Stimulated activated effector memory CD8-positive, alpha-beta T cell treated with anti-CD3 and anti-CD28 coated beads, Interleukin-12 subunit alpha, Interleukin-12 subunit beta, amount 100 ng/mL, for 72 hours (primary cell): ENCODE data around the gene COTL1.
A peak's percentile ranks its signal among the peaks of the same experiment; 100 is the strongest.
"Not testable (repeated sequence)": the region's sequence is repeated elsewhere in the genome, so short reads cannot be mapped to it uniquely, and the experiment has no call there.

Experiments used
- ATAC-seq: fragments of 150-1000 bp; cut with Tn5 transposase; 2 replicates; pipeline ENCODE4 v1.10.0; 2021
- DNase-seq, 2 donors: peaks; one replicate each; pipeline ENCODE4 v3.0.0; 2021 to 2022; ENCODE audit warnings: low spot score in 2 of 2
- H3K27ac Mint-ChIP-seq: one replicate; pipeline ENCODE4 v1.8.0; 2022; ENCODE audit warnings: mild to moderate bottlenecking, mixed read lengths
- H3K36me3 Mint-ChIP-seq: one replicate; pipeline ENCODE4 v1.8.0; 2022; ENCODE audit warnings: mild to moderate bottlenecking, mixed read lengths
- H3K4me1 Mint-ChIP-seq: one replicate; pipeline ENCODE4 v1.8.0; 2022; ENCODE audit warnings: mixed read lengths
- H3K4me3 Mint-ChIP-seq: one replicate; pipeline ENCODE4 v1.8.0; 2022; ENCODE audit warnings: mild to moderate bottlenecking, mixed read lengths
- H3K9me3 Mint-ChIP-seq: one replicate; pipeline ENCODE4 v1.8.0; 2022; ENCODE audit warnings: mixed read lengths

COTL1 gene

GRCh38 chr16:84565669-84566495, 52.0 kb downstream of the COTL1 start:
- DNase-seq (no peak), ATAC-seq (no peak)
- Mint-ChIP-seq H3K4me3 (no peak overlapping the region), H3K9me3 (peaks cover 3% of the 10 kb centered on the region), H3K27ac (peak overlapping the region; percentile 34), H3K36me3 (peaks cover 53% of the 10 kb centered on the region), H3K4me1 (peaks cover 11% of the 10 kb centered on the region)

GRCh38 chr16:84563786-84564420, 54.0 kb downstream of the COTL1 start:
- no peak for DNase-seq
- peaks cover 11% of the 10 kb centered on the region for H3K4me1 Mint-ChIP-seq
- no peaks in the 10 kb centered on the region for H3K9me3 Mint-ChIP-seq
- H3K27ac Mint-ChIP-seq = no peak overlapping the region
- ATAC-seq = no peak
- H3K4me3 Mint-ChIP-seq = no peak overlapping the region
- H3K36me3 Mint-ChIP-seq = peaks cover 53% of the 10 kb centered on the region

GRCh38 chr16:84563064-84563715, 54.7 kb downstream of the COTL1 start:
- no peak overlapping the region for H3K4me3 Mint-ChIP-seq
- DNase-seq = no peak
- H3K9me3 Mint-ChIP-seq = no peaks in the 10 kb centered on the region
- peaks cover 8% of the 10 kb centered on the region for H3K4me1 Mint-ChIP-seq
- no peak for ATAC-seq
- no peak overlapping the region for H3K27ac Mint-ChIP-seq
- H3K36me3 Mint-ChIP-seq = peaks cover 46% of the 10 kb centered on the region

GRCh38 chr16:84562174-84562815, 55.6 kb downstream of the COTL1 start:
- Mint-ChIP-seq H3K36me3 (peaks cover 37% of the 10 kb centered on the region), H3K4me1 (no peaks in the 10 kb centered on the region), H3K4me3 (no peak overlapping the region), H3K27ac (no peak overlapping the region), H3K9me3 (no peaks in the 10 kb centered on the region)
- ATAC-seq (no peak), DNase-seq (no peak)

DNA sequence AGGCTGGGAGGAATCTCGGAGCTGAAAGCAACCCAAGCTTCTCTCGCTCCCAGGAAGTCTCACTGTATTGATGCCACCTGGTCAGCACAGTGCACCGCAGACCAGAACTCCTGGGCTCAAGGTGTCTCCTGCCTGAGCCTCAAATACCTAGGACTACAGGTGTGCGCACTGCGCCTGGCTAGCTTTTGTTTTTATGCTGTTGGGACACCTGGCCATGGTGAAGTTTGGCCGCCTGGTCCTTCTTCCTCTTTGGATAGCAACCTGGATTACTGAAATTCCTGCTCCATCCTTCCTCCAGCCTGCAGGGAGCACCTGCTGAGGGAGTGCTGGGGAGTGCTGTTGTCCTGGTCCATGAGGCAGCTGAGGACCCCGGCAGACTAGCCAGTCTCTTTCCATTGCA, 56.6 kb downstream of the COTL1 start:
- H3K4me3 Mint-ChIP-seq = no peak overlapping the region
- no peaks in the 10 kb centered on the region for H3K4me1 Mint-ChIP-seq
- DNase-seq = no peak
- no peak overlapping the region for H3K27ac Mint-ChIP-seq
- ATAC-seq = no peak
- H3K36me3 Mint-ChIP-seq = peaks cover 27% of the 10 kb centered on the region
- H3K9me3 Mint-ChIP-seq = no peaks in the 10 kb centered on the region

- Mint-ChIP-seq H3K4me1 (peaks cover 5% of the 10 kb centered on the region), H3K4me3 (no peak overlapping the region), H3K27ac (peak overlapping the region; percentile 35), H3K9me3 (no peaks in the 10 kb centered on the region), H3K36me3 (peaks cover 17% of the 10 kb centered on the region)
- DNase-seq (no peak), ATAC-seq (no peak)
These were observed 57.6 kb downstream of the COTL1 start for GRCh38 chr16:84560269-84560668.

- Mint-ChIP-seq H3K36me3 (peaks cover 9% of the 10 kb centered on the region), H3K4me1 (peaks cover 8% of the 10 kb centered on the region), H3K9me3 (no peaks in the 10 kb centered on the region), H3K4me3 (no peak overlapping the region), H3K27ac (peak overlapping the region; percentile 48)
- ATAC-seq (no peak), DNase-seq (no peak)
These were observed 58.5 kb downstream of the COTL1 start for GRCh38 chr16:84559311-84559932.

- not testable (repeated sequence) for H3K36me3 Mint-ChIP-seq, ATAC-seq, H3K4me3 Mint-ChIP-seq, DNase-seq, H3K9me3 Mint-ChIP-seq
- peaks cover 13% of the 10 kb centered on the region for H3K4me1 Mint-ChIP-seq
- H3K27ac Mint-ChIP-seq = peak overlapping the region; percentile 48
These were observed 59.0 kb downstream of the COTL1 start for GRCh38 chr16:84558850-84559249.

DNA sequence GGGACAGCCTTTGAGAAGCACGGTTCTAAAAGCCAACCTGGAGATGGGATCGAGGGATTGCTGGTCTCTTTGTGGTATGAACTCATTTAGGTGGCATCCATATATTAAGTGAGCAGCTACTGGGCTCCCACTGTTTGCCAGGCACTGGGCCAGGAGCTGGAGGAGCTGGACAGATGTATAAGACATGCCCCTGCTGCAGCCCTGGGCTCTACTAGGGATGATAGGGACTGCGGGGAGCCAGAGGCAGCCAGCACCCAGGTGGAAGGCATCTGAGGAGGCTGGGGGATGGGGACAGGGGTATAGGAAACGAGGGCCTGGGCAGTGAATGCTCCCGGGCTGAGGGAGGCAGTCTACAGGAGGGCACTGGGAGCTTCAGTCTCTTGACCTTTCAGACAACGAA, 60.4 kb downstream of the COTL1 start:
- ATAC-seq = no peak
- no peak for DNase-seq
- Mint-ChIP-seq H3K9me3 (no peaks in the 10 kb centered on the region), H3K4me1 (peaks cover 23% of the 10 kb centered on the region), H3K4me3 (no peak overlapping the region), H3K36me3 (peaks cover 12% of the 10 kb centered on the region), H3K27ac (peak overlapping the region; percentile 48)

- H3K36me3 Mint-ChIP-seq = peaks cover 17% of the 10 kb centered on the region
- peaks cover 27% of the 10 kb centered on the region for H3K4me1 Mint-ChIP-seq
- no peaks in the 10 kb centered on the region for H3K9me3 Mint-ChIP-seq
- ATAC-seq (no peak), DNase-seq (no peak)
- H3K4me3 Mint-ChIP-seq = no peak overlapping the region
- H3K27ac Mint-ChIP-seq = no peak overlapping the region
These were observed 60.8 kb downstream of the COTL1 start for GRCh38 chr16:84557059-84557458.

DNA sequence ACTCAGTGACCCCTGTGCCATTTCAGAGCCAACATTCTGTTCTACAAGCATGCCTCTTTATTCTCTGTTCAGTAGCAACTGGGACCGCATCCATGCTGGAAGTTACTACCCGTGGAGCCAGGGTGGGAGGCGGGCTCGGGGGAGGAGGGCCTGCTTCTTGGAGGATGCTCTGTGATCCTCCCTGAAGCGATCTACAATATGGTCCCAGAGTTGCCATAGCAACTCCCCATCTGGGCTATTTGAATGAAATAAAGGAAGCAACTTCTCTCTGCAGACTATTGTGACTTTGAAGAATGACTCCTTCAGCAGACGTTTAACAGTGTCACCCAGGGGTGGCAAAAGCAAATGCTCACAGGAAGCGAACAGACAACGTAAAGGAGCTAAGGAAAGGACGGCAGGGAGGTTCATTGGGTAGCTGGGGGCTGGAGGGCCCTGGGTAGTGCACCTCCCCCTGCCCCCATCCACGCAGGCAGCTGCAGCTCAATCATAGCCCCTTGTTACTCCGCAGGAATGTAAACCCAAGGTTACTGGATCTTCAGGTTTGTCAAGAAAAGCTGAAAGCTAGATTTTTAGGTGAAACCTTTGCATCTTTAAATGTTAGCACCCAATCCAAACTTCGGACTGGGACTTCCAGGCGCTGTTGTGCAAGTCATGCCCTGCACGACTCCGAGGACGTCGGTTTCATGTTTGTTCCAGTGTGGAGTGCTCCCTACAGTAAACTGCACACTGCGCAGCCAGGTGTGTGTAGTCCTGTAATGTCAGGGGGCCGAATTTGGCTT, 62.3 kb downstream of the COTL1 start:
- Mint-ChIP-seq H3K4me3 (no peak overlapping the region), H3K4me1 (peaks cover 34% of the 10 kb centered on the region), H3K9me3 (no peaks in the 10 kb centered on the region), H3K27ac (no peak overlapping the region), H3K36me3 (peaks cover 30% of the 10 kb centered on the region)
- DNase-seq (no peak), ATAC-seq (no peak)

- Mint-ChIP-seq H3K9me3 (no peaks in the 10 kb centered on the region), H3K27ac (peak overlapping the region; percentile 85), H3K4me1 (peaks cover 42% of the 10 kb centered on the region), H3K4me3 (peak overlapping the region; percentile 83), H3K36me3 (peaks cover 30% of the 10 kb centered on the region)
- ATAC-seq (peak; percentile 36), DNase-seq (no peak)
These were observed 63.1 kb downstream of the COTL1 start for GRCh38 chr16:84554627-84555328.

DNA sequence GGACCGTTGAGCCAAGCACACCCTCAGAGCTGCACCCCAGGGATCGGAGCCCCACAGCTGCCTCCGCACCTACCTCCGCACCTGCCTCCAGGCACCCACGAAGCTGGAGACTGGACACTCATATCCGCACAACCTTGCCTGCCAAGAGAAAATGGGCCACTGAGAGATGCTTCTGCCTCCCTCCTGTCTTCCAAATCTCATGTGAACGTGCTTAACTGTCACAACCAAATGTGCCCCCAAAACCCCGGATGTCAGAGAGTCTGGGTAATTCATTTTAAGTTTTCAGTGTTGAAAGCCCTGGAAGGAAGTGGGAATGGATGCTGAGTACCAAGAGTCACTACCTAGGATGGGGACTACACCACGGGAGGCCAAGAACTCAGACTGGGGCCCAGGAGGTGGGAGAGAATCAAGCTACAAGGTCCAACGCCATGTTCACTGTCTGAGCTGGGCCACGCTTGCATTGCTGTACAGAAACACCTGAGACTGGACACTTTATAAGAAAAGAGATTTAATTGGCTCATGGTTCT, 63.9 kb downstream of the COTL1 start:
- DNase-seq = peak in 1 of 2 donors; percentile 69
- Mint-ChIP-seq H3K27ac (peak overlapping the region; percentile 85), H3K4me3 (peak overlapping the region; percentile 83), H3K4me1 (peaks cover 50% of the 10 kb centered on the region), H3K9me3 (no peaks in the 10 kb centered on the region), H3K36me3 (peaks cover 37% of the 10 kb centered on the region)
- peak; percentile 57 for ATAC-seq

DNA sequence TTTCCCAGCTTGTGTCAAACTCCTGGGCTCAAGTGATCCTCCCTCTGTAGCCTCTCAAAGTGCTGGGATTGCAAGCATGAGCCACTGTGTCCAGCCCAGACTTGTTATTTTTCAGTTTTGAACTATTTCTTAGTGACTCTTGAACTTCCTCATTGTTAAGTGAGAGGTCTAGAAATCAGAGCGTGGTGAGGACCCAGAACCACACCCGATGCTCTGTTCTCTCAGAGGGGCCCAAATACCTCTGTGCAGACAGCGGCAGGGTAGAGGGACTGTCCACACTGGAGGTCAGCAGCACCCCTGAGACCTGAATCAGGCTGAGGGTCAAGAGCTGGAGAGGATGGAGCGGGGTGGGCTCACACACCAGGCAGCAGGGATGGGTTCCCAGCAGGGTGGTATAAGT, 65.7 kb downstream of the COTL1 start:
- peaks cover 42% of the 10 kb centered on the region for H3K36me3 Mint-ChIP-seq
- H3K4me3 Mint-ChIP-seq = peak overlapping the region; percentile 83
- DNase-seq (no peak), ATAC-seq (no peak)
- peak overlapping the region; percentile 85 for H3K27ac Mint-ChIP-seq
- no peaks in the 10 kb centered on the region for H3K9me3 Mint-ChIP-seq
- H3K4me1 Mint-ChIP-seq = peaks cover 59% of the 10 kb centered on the region
